SK-N-SH (cell line): ENCODE data around the gene CDHR3. TPM values are rescaled to one million over a fixed set of nuclear protein-coding genes. Genes with fewer than 3 reads are reported as not detected.

Experiments used
- CTCF ChIA-PET: fragments of 300-600, 350-600 bp; formaldehyde crosslinking; extraction: SDS; loops from one replicate; lab custom pipeline; 2021; lab: Yijun Ruan, JAX
- POLR2A ChIA-PET: fragments of 350-600 bp; sonication (Branson Sonifier 250); formaldehyde crosslinking; extraction: SDS; loops from one replicate; lab custom pipeline; 2020; ENCODE audit warnings: antibody characterized with exemption, inconsistent platforms; lab: Yijun Ruan, JAX
- DNase-seq: peaks from one replicate; pipeline ENCODE4 v3.0.0; 2012
- H2AFZ ChIP-seq: fragments of 200-600 bp; sonication (generic); 2 replicates; pipeline ENCODE4 v1.8.1; 2016; ENCODE audit warnings: antibody characterized with exemption, mild to moderate bottlenecking, low read depth
- H3F3A ChIP-seq: fragments of 200-600 bp; sonication (generic); replicated peaks from 2 replicates; pipeline ENCODE3; 2016; ENCODE audit warnings: antibody characterized with exemption, mild to moderate bottlenecking; ENCODE audit not compliant: insufficient read depth
- H3K27ac ChIP-seq, 2 experiments: fragments of 200-500 bp in 1 of 2; fragments of 200-600 bp in 1 of 2; sonication (Bioruptor generic) in 1 of 2; sonication (generic), shearing (Covaris generic) in 1 of 2; 2 replicates each; pipeline versions ENCODE4 v1.5.1 to v1.6.1; 2014 to 2016; ENCODE audit warnings: low read depth in 2 of 2, inconsistent platforms in 1 of 2, low read length in 1 of 2, mild to moderate bottlenecking in 1 of 2, mixed read lengths in 1 of 2
- H3K27me3 ChIP-seq: fragments of 200-600 bp; sonication (generic), shearing (Covaris generic); 2 replicates; pipeline ENCODE4 v1.6.1; 2016; ENCODE audit warnings: mixed run types; ENCODE audit not compliant: insufficient read depth
- H3K36me3 ChIP-seq, 2 experiments: fragments of 200-500 bp in 1 of 2; fragments of 200-600 bp in 1 of 2; sonication (Bioruptor generic) in 1 of 2; sonication (generic) in 1 of 2; replicated peaks in 1 of 2; 2 replicates each; pipeline versions ENCODE3 to v1.5.1; 2014 to 2016; ENCODE audit warnings: low read length in 1 of 2, mild to moderate bottlenecking in 1 of 2; ENCODE audit not compliant: insufficient read depth in 2 of 2, control insufficient read depth in 1 of 2
- H3K4me1 ChIP-seq, 2 experiments: fragments of 200-500 bp in 1 of 2; fragments of 200-600 bp in 1 of 2; sonication (Bioruptor generic) in 1 of 2; sonication (generic), shearing (Covaris generic) in 1 of 2; 2 replicates each; pipeline versions ENCODE4 v1.5.1 to v1.6.1; 2014 to 2016; ENCODE audit warnings: low read depth in 1 of 2, low read length in 1 of 2, mixed run types in 1 of 2; ENCODE audit not compliant: insufficient read depth in 2 of 2, control insufficient read depth in 1 of 2
- H3K4me2 ChIP-seq: fragments of 200-600 bp; sonication (generic), shearing (Covaris generic); 2 replicates; pipeline ENCODE4 v1.6.1; 2017; ENCODE audit warnings: mixed run types
- H3K4me3 ChIP-seq, 2 experiments: fragments of 200-500 bp in 1 of 2; fragments of 200-600 bp in 1 of 2; sonication (Bioruptor generic) in 1 of 2; sonication (generic), shearing (Covaris generic) in 1 of 2; 2 replicates each; pipeline versions ENCODE4 v1.5.1 to v1.8.1; 2014 to 2016; ENCODE audit warnings: low read depth in 2 of 2, inconsistent platforms in 1 of 2, low read length in 1 of 2, mild to moderate bottlenecking in 1 of 2, mixed read lengths in 1 of 2, moderate library complexity in 1 of 2
- H3K79me2 ChIP-seq: fragments of 200-600 bp; sonication (generic); 2 replicates; pipeline ENCODE4 v1.8.1; 2017; ENCODE audit warnings: mild to moderate bottlenecking; ENCODE audit not compliant: insufficient read depth
- H3K9ac ChIP-seq: fragments of 200-600 bp; sonication (generic); 2 replicates; pipeline ENCODE4 v1.6.1; 2017; ENCODE audit warnings: mixed run types
- H3K9me2 ChIP-seq: fragments of 200-600 bp; sonication (generic); 2 replicates; pipeline ENCODE4 v1.6.1; 2017; ENCODE audit warnings: mixed run types
- H3K9me3 ChIP-seq: fragments of 200-600 bp; sonication (generic); 2 replicates; pipeline ENCODE4 v1.6.1; 2017; ENCODE audit warnings: mixed run types, mild to moderate bottlenecking, moderate library complexity
- H4K20me1 ChIP-seq: fragments of 200-600 bp; sonication (generic); 2 replicates; pipeline ENCODE4 v1.6.1; 2017; ENCODE audit warnings: mild to moderate bottlenecking, mixed run types; ENCODE audit not compliant: insufficient read depth
- CHD2 ChIP-seq: fragments of 150-350 bp; IDR thresholded peaks from 2 replicates; pipeline ENCODE4 v1.6.1; 2018; ENCODE audit warnings: low read length; ENCODE audit not compliant: partially characterized antibody
- EP300 ChIP-seq, 2 experiments: IDR thresholded peaks; 2 replicates each; pipeline versions ENCODE4 v1.4.0 to v1.6.1; 2012; ENCODE audit warnings: borderline replicate concordance in 1 of 2, low read depth in 1 of 2, low read length in 1 of 2
- EZH2phosphoT487 ChIP-seq: fragments of 200-600 bp; sonication (generic); IDR thresholded peaks from 2 replicates; pipeline ENCODE4 v1.6.1; 2017; ENCODE audit warnings: low read depth, mixed run types, mild to moderate bottlenecking, antibody characterized with exemption, moderate library complexity, borderline replicate concordance
- GABPA ChIP-seq: IDR thresholded peaks from 2 replicates; pipeline ENCODE4 v1.4.0; 2012; ENCODE audit warnings: low read depth, mild to moderate bottlenecking
- MEF2A ChIP-seq: IDR thresholded peaks from 2 replicates; pipeline ENCODE4 v1.4.0; 2012; ENCODE audit warnings: low read depth, borderline replicate concordance
- MXI1 ChIP-seq: IDR thresholded peaks from 2 replicates; pipeline ENCODE4 v1.6.1; 2012; ENCODE audit warnings: mild to moderate bottlenecking, low read depth, low read length, improper control_type of control experiment
- NFIC ChIP-seq: IDR thresholded peaks from 2 replicates; pipeline ENCODE4 v1.4.0; 2012; ENCODE audit warnings: borderline replicate concordance
- NRF1 ChIP-seq: IDR thresholded peaks from 2 replicates; pipeline ENCODE4 v1.6.1; 2012; ENCODE audit warnings: low read depth, mild to moderate bottlenecking, low read length
- POLR2AphosphoS5 ChIP-seq: IDR thresholded peaks from 2 replicates; pipeline ENCODE4 v1.6.1; 2012; ENCODE audit warnings: low read depth, low read length
- RFX5 ChIP-seq: IDR thresholded peaks from 2 replicates; pipeline ENCODE4 v1.6.1; 2012; ENCODE audit warnings: mild to moderate bottlenecking, improper control_type of control experiment, low read length
- RXRA ChIP-seq: IDR thresholded peaks from 2 replicates; pipeline ENCODE4 v1.4.0; 2012; ENCODE audit warnings: low read depth, mild to moderate bottlenecking, borderline replicate concordance
- TAF1 ChIP-seq: IDR thresholded peaks from 2 replicates; pipeline ENCODE4 v1.6.1; 2012; ENCODE audit warnings: low read depth, mild to moderate bottlenecking, low read length, moderate library complexity, borderline replicate concordance
- TCF12 ChIP-seq: IDR thresholded peaks from 2 replicates; pipeline ENCODE4 v1.4.0; 2012
- TEAD4 ChIP-seq: IDR thresholded peaks from 2 replicates; pipeline ENCODE4 v1.4.0; 2012; ENCODE audit warnings: mild to moderate bottlenecking, borderline replicate concordance; ENCODE audit not compliant: insufficient read depth
- WGBS: methylation state at CpG from one replicate; pipeline ENCODE4 v1.1.6; 2017; ENCODE audit warnings: low lambda C conversion rate; 5-methylcytosine and 5-hydroxymethylcytosine counted together
- polyA plus RNA-seq, 3 experiments: library from polyadenylated mRNA; depleted of rRNA; stranded (reverse); fragments of >200 nt; gene quantifications; 2 replicates each; pipeline ENCODE4 v1.2.3, GENCODE V29; 2012
- TF ChIP-seq, protein P1 (sequence below): IDR thresholded peaks from 2 replicates; pipeline ENCODE4 v1.6.1; 2012; ENCODE audit warnings: mild to moderate bottlenecking, low read depth, low read length, moderate library complexity
- TF ChIP-seq, protein P2 (sequence below): fragments of 200-600 bp; sonication (generic); IDR thresholded peaks from 2 replicates; pipeline ENCODE4 v1.6.1; 2017; ENCODE audit warnings: antibody characterized with exemption, mild to moderate bottlenecking, moderate library complexity
- TF ChIP-seq, protein P3 (sequence below): IDR thresholded peaks from 2 replicates; pipeline ENCODE4 v1.4.0; 2012; ENCODE audit warnings: low read depth
- TF ChIP-seq, protein P4 (sequence below): fragments of 150-350 bp; IDR thresholded peaks from 2 replicates; pipeline ENCODE4 v1.6.1; 2016; ENCODE audit warnings: mild to moderate bottlenecking, low read depth, low read length

CDHR3 gene
- polyA plus RNA-seq, 1 of the 3 experiments (the other 2 are of a cell fraction), result 7.5 TPM

DNA sequence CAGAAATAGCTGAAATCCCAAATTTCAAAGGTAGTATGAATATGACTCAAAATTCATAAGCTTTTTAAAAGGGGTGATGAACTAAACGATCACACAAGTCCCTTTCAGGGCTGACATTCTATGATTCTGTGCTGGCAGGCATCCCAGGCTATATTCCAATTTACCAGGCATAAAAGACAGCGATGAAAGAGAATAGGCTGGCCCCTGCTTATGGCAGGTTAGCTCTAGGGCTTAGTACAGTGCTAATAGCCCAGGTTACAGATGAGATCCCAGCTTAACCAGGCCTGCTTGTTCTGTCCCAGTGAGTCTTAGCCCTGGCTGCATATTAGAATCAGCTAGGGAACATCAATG is 56.4 kb downstream of the CDHR3 start (continued):
- TF ChIP-seq, protein P1, sequence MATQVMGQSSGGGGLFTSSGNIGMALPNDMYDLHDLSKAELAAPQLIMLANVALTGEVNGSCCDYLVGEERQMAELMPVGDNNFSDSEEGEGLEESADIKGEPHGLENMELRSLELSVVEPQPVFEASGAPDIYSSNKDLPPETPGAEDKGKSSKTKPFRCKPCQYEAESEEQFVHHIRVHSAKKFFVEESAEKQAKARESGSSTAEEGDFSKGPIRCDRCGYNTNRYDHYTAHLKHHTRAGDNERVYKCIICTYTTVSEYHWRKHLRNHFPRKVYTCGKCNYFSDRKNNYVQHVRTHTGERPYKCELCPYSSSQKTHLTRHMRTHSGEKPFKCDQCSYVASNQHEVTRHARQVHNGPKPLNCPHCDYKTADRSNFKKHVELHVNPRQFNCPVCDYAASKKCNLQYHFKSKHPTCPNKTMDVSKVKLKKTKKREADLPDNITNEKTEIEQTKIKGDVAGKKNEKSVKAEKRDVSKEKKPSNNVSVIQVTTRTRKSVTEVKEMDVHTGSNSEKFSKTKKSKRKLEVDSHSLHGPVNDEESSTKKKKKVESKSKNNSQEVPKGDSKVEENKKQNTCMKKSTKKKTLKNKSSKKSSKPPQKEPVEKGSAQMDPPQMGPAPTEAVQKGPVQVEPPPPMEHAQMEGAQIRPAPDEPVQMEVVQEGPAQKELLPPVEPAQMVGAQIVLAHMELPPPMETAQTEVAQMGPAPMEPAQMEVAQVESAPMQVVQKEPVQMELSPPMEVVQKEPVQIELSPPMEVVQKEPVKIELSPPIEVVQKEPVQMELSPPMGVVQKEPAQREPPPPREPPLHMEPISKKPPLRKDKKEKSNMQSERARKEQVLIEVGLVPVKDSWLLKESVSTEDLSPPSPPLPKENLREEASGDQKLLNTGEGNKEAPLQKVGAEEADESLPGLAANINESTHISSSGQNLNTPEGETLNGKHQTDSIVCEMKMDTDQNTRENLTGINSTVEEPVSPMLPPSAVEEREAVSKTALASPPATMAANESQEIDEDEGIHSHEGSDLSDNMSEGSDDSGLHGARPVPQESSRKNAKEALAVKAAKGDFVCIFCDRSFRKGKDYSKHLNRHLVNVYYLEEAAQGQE, result no peak

GRCh38 chr7:106021151-106022067 is 58.3 kb downstream of the CDHR3 start:
- H2AFZ ChIP-seq, result peak overlapping the region; percentile 17; the same call in 1 of the 2 replicates
- 74% methylated on average over 9 of the region's 11 CpGs for whole genome bisulfite sequencing
- H3K9me2 ChIP-seq, result no peaks in the 10 kb centered on the region
- no peaks in the 10 kb centered on the region for H3K9me3 ChIP-seq
- peak; percentile 41 for DNase-seq
- H3K4me2 ChIP-seq, result no peak overlapping the region
- H3K27me3 ChIP-seq, result no peaks in the 10 kb centered on the region
- no peaks in the 10 kb centered on the region for H4K20me1 ChIP-seq
- H3K4me3 ChIP-seq, result no peak overlapping the region
- ChIA-PET CTCF (interaction anchor here (0.6 to 8.6 kb wide), 12 partner anchors 8 to 1103 kb away, joined by 3 to 101 read pairs (median 7); no protein-coding TSS in a partner anchor), POLR2A (no interaction called here)
- H3K79me2 ChIP-seq, result no peaks in the 10 kb centered on the region
- H3K4me1 ChIP-seq, result peaks cover 13 to 19% of the 10 kb centered on the region in 2 experiments; a peak in 2 of 4 replicates
- H3K36me3 ChIP-seq, result no peaks in the 10 kb centered on the region
- H3F3A ChIP-seq, result no peaks in the 10 kb centered on the region
- TF ChIP-seq RFX5 (no peak), EP300 (IDR thresholded peaks at IDR 0.05; ENCODE audit: borderline replicate concordance in 1 of 2, low read depth in 1 of 2, low read length in 1 of 2) (no peak), NFIC (no peak), TCF12 (no peak), MXI1 (no peak), POLR2AphosphoS5 (no peak), EZH2phosphoT487 (no peak), TAF1 (no peak), MEF2A (no peak), TEAD4 (no peak), NRF1 (no peak), GABPA (no peak), RXRA (no peak), CHD2 (no peak)
- TF ChIP-seq, protein P2, sequence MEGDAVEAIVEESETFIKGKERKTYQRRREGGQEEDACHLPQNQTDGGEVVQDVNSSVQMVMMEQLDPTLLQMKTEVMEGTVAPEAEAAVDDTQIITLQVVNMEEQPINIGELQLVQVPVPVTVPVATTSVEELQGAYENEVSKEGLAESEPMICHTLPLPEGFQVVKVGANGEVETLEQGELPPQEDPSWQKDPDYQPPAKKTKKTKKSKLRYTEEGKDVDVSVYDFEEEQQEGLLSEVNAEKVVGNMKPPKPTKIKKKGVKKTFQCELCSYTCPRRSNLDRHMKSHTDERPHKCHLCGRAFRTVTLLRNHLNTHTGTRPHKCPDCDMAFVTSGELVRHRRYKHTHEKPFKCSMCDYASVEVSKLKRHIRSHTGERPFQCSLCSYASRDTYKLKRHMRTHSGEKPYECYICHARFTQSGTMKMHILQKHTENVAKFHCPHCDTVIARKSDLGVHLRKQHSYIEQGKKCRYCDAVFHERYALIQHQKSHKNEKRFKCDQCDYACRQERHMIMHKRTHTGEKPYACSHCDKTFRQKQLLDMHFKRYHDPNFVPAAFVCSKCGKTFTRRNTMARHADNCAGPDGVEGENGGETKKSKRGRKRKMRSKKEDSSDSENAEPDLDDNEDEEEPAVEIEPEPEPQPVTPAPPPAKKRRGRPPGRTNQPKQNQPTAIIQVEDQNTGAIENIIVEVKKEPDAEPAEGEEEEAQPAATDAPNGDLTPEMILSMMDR, result no peak
- TF ChIP-seq, protein P3, sequence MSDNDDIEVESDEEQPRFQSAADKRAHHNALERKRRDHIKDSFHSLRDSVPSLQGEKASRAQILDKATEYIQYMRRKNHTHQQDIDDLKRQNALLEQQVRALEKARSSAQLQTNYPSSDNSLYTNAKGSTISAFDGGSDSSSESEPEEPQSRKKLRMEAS, result no peak
- TF ChIP-seq, protein P4, sequence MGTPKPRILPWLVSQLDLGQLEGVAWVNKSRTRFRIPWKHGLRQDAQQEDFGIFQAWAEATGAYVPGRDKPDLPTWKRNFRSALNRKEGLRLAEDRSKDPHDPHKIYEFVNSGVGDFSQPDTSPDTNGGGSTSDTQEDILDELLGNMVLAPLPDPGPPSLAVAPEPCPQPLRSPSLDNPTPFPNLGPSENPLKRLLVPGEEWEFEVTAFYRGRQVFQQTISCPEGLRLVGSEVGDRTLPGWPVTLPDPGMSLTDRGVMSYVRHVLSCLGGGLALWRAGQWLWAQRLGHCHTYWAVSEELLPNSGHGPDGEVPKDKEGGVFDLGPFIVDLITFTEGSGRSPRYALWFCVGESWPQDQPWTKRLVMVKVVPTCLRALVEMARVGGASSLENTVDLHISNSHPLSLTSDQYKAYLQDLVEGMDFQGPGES, result no peak
- peak overlapping the region in 1 of 2 experiments; percentile 8; a peak in 1 of 4 replicates for H3K27ac ChIP-seq
- no peak overlapping the region for H3K9ac ChIP-seq
